HG03025 (cell line): Measurements from ENCODE around the gene PBOV1.

ENCODE experiments used
- ATAC-seq: cut with Tn5 transposase; IDR thresholded peaks from one replicate; pipeline ENCODE4 v1.9.1; 2021; ENCODE audit warnings: mild to moderate bottlenecking, moderate library complexity; ENCODE audit not compliant: unreplicated experiment, low FRiP score

The PBOV1 gene

GRCh38 chr6:138218449-138218848 lies at the start of gene PBOV1:
PBOV1 (minus strand) TSS chr6:138218491; CDS start chr6:138218395, 96 bp downstream.
- no peak for ATAC-seq

DNA sequence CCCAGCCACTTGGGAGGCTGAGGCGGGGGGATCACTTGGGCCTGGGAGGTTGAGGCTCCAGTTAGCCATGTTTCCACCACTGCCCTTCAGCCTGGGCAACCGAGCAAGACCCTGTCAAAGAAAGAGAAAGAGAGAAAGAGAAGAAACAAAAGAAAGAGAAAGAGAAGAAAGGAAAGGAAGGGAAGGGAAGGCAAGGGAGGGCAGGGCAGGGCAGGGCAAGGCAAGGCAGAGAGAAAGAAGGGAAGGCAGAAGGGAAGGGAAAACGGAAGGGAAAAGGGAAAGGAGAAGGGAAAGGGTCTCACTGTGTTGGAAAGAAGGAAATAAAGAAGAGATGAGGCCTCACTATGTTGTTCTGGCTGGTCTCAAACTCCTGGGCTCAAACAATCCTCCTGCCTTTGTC lies 47.8 kb upstream of the PBOV1 start:
- ATAC-seq = no peak

DNA sequence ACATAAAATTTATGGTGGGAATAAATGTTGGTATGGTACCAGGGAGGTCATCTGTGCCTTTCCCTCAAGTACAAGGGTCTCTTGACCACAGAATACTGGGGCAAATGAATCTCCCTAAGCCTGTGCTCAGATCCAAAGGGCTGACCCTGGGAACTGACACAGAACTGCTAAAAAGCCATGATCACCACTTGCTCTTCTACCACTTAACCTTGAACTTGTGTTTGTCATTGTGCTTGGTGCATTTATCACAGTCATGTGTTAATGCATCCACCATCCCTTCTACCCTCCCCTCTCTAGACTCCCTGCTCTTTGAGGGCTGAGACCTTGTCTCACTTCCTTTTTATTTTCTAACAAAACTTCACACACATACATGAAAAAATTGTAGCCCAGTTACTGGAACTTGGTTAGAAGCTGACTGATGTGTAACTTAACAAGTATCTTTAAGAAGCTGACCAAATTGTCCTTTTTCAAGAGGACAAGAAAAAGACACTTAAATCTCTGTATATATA lies 46.1 kb upstream of the PBOV1 start:
- no peak for ATAC-seq

GRCh38 chr6:138263963-138264362 lies 45.7 kb upstream of the PBOV1 start:
- no peak for ATAC-seq

- no peak for ATAC-seq
Measured at GRCh38 chr6:138261116-138261780, 43.0 kb upstream of the PBOV1 start.

- ATAC-seq = no peak
Measured at GRCh38 chr6:138258991-138259390, 40.7 kb upstream of the PBOV1 start.

- ATAC-seq = no peak
Measured at GRCh38 chr6:138258197-138258596, 39.9 kb upstream of the PBOV1 start.

DNA sequence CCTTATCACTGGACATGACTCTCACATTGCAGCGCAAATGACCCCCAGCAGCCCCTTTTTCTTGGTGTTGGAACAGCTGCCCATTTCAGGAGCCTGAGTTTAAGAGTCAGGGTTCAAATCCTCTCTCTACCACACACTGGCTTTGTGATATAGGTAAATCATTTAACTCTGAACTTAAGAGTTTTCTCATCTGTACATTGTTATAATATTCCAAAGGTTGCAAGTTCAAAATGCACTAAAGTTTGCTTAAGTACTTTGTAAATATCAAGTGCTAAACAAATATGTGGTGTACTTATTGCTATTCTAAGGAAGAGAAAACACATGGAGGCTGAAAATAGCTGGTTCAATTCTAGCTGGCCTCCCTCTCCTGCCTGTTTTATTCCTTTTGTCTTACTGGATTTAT lies 39.3 kb upstream of the PBOV1 start:
- ATAC-seq = no peak

GRCh38 chr6:138255443-138255842 lies 37.2 kb upstream of the PBOV1 start:
- no peak for ATAC-seq

GRCh38 chr6:138253731-138254130 lies 35.4 kb upstream of the PBOV1 start:
- no peak for ATAC-seq

DNA sequence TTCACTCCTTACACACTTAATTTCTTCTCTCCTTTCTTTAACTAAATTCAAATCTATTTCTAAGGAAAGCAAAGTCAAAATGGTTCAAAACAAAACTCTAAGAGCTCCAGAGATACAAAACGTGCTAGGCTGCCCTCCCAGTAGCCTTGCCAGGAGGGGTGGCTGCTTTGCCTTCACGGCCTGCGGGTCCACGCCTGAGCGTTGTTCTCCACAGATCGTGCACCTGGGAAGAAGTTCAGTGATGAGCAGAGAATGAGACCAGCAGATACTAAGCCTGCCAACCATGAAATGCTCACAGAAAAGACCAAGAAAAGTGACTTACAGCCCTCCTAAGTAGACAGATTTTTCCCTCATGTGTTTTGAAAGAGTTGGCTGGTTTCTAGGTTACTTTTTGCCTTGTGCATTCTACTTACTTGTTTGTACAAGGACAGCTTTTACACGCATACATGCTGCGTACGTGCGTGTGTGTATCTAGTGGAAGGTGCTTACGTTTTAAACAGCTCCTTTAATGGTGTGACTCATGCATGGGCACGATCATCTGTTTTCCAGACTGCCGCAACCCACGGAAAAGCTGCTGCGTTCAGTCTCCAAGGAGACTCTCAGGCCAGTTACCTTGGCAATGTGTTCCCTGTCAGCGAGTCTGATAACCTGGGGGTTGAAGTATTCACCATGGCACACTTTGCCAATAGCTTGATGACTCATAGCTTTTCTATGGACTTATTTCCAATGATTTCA lies 32.4 kb upstream of the PBOV1 start:
- no peak for ATAC-seq

DNA sequence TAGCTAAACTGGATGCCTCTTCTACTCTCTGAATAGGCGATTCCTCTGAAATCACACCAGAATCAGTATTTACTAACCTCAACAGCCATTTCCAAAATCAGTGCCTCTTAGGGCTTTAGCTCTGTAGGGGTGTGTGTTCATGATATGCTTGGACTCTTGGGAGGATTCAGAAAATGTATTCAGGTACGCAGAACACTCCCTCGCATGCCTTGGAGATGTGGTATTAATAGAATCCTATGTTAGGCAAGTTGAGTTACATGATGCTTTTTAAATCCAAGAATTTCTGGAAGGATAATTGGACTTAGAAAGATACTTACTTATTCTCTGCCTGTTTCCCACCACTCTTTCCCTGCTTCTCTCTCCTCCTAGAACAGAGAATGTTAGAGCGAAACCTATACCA lies 31.8 kb upstream of the PBOV1 start:
- ATAC-seq = no peak

GRCh38 chr6:138248878-138249277 lies 30.6 kb upstream of the PBOV1 start:
- ATAC-seq = no peak

GRCh38 chr6:138248011-138248410 lies 29.7 kb upstream of the PBOV1 start:
- no peak for ATAC-seq

DNA sequence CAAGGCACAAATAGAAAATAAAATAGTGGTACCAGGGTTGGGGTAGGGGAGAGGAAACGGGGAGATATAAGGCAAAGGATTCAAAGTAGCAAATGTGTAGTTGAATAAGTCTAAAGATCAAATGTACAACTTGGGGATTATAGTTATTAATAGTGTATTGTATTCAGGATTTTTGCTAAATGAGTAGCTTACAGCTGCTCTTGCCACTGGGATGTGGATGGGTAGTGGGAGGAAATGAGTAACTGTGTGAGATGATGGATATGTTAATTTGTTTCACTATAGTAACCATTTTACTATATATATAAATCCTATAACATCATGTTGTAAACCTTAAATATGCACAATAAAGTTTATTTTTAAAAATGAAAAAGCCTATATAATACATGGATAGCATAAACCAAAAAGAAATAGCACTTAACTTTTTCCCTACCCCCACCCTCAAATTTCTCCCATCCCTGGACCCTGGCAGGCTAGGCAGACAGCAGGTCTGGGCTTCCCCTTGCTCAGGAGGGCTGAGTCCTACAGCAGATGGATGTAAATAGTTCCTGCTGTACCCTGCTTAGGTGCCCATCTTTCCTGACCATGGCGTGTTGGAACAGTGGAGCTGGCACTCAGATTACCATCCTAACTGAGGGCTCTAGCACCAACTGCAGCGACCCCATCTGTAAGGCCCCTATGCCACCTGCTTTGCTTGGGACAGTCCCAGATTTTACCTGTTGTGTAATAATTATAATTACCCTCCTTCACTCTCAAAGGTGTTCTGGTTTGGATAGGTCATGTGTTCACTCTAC lies 28.6 kb upstream of the PBOV1 start:
- ATAC-seq = no peak

DNA sequence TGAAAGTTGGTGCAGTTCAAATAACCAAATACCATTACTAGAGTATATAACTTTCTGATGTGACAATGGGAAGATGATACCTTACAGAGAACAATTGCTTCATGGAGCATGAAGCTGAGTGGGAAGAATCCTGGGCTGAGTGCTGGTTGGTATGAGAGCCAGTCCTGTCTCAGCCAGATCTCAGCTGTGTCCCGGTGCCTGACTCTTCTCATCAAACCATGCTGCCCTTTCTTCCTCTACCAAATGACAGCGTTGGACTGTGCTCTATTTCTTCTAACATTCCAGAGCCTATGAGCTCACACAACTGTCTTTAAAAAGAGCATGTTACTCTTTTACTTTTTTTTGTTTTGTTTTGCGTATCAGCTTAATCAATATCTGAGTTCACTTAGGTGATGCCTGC lies 27.5 kb upstream of the PBOV1 start:
- no peak for ATAC-seq

GRCh38 chr6:138242987-138243592 lies 24.8 kb upstream of the PBOV1 start:
- no peak for ATAC-seq

GRCh38 chr6:138241934-138242333 lies 23.6 kb upstream of the PBOV1 start:
- no peak for ATAC-seq

DNA sequence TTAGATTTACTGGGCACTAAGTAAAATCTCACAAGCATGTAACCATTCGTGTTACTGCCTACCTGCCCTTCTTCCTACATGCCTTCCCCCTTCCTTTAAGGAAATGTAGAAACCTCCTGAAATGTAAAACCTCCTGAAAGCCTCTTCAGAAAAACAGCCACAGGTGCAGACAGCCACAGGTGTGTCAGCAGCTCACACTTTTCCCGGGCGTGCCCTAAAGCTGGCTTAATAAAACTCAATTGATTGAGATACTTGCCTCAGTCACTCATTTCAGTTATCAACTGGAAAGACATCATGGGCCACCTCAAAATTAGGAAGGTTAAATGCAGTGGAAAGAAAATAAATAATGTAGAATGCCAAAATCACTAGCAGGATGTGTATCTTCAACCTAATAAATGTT lies 23.1 kb upstream of the PBOV1 start:
- ATAC-seq = no peak

- no peak for ATAC-seq
Measured at GRCh38 chr6:138240476-138241245, 22.4 kb upstream of the PBOV1 start.
